Panc1 (cell line): ENCODE results near the gene SLC2A4RG. TPM values are rescaled to one million over a fixed set of nuclear protein-coding genes. Genes with fewer than 3 reads are reported as not detected.

Experiments
- ATAC-seq: fragments of 200-7000 bp; cut with Tn5 transposase; 2 replicates; pipeline ENCODE4 v1.9.1; 2020; ENCODE audit warnings: mild to moderate bottlenecking, moderate library complexity
- BruUV-seq: library from RNA; stranded (reverse); fragments of 400-500 nt; replicated peaks from 2 replicates; lab custom pipeline; 2021; lab: Mats Ljungman, UMichigan
- CTCF ChIA-PET: fragments of 300-600 bp; sonication (Branson Sonifier 250); formaldehyde crosslinking; loops from one replicate; lab custom pipeline; 2022; ENCODE audit warnings: antibody characterized with exemption; lab: Charles Lee
- POLR2A ChIA-PET: fragments of 300-600 bp; sonication (Branson Sonifier 250); formaldehyde crosslinking; loops from one replicate; lab custom pipeline; 2022; ENCODE audit warnings: antibody characterized with exemption; lab: Charles Lee
- DNase-seq: peaks from one replicate; pipeline ENCODE4 v3.0.0-alpha.2; 2010; ENCODE audit warnings: low read depth, low spot score
- H3K27ac ChIP-seq: 2 replicates; pipeline ENCODE4 v1.5.1; 2011; ENCODE audit warnings: mild to moderate bottlenecking, low read length, inconsistent platforms
- H3K27me3 ChIP-seq: fragments of 200-500 bp; sonication (Bioruptor generic); 2 replicates; pipeline ENCODE4 v1.6.0; 2014; ENCODE audit warnings: low read length, inconsistent platforms; ENCODE audit not compliant: control insufficient read depth, insufficient read depth
- H3K36me3 ChIP-seq: fragments of 200-500 bp; sonication (Bioruptor generic); 2 replicates; pipeline ENCODE4 v1.5.1; 2014; ENCODE audit warnings: inconsistent platforms, mild to moderate bottlenecking, low read length, moderate library complexity; ENCODE audit not compliant: control insufficient read depth, insufficient read depth
- H3K4me1 ChIP-seq: 2 replicates; pipeline ENCODE4 v1.5.1; 2011; ENCODE audit warnings: inconsistent platforms, mild to moderate bottlenecking, low read length, moderate library complexity; ENCODE audit not compliant: control insufficient read depth, insufficient read depth
- H3K4me3 ChIP-seq, 2 experiments: 2 replicates each; pipeline ENCODE4 v1.5.1; 2011 to 2012; ENCODE audit warnings: low read depth in 2 of 2, low read length in 2 of 2, mild to moderate bottlenecking in 2 of 2, inconsistent platforms in 1 of 2, moderate library complexity in 1 of 2
- H3K9me3 ChIP-seq: fragments of 200-500 bp; sonication (Bioruptor generic); 2 replicates; pipeline ENCODE4 v1.5.1; 2014; ENCODE audit warnings: low read depth, mild to moderate bottlenecking, inconsistent platforms, low read length, moderate library complexity; ENCODE audit not compliant: control insufficient read depth, insufficient read depth
- POLR2AphosphoS5 ChIP-seq: IDR thresholded peaks from 2 replicates; pipeline ENCODE4 v1.6.1; 2012; ENCODE audit warnings: mild to moderate bottlenecking, low read depth, low read length, moderate library complexity
- REST ChIP-seq, 2 experiments: IDR thresholded peaks; 2 replicates each; pipeline ENCODE4 v1.6.1; 2011 to 2012; ENCODE audit warnings: low read depth in 2 of 2, control low read depth in 1 of 2, low read length in 1 of 2, mild to moderate bottlenecking in 1 of 2, moderate library complexity in 1 of 2; ENCODE audit not compliant: insufficient read depth in 1 of 2
- SIN3A ChIP-seq: IDR thresholded peaks from 2 replicates; pipeline ENCODE4 v1.6.1; 2012; ENCODE audit warnings: low read depth, mild to moderate bottlenecking, low read length, moderate library complexity, borderline replicate concordance; ENCODE audit not compliant: insufficient read depth
- TCF7L2 ChIP-seq: IDR thresholded peaks from 2 replicates; pipeline ENCODE4 v1.6.1; 2011; ENCODE audit warnings: mild to moderate bottlenecking, low read depth, low read length, inconsistent platforms
- in situ Hi-C: cut with HindIII; loops from 2 replicates; pipeline ENCODE4 v1.10.0; 2016; ENCODE audit warnings: low sequenced_read_pairs, low pct_unique_long_range_greater_than_20kb
- intact Hi-C: fragments of 100-400 bp; cut with micrococcal nuclease; formaldehyde crosslinking; loops from one replicate; pipeline ENCODE4 v1.10.0; 2022; ENCODE audit not compliant: unreplicated experiment
- total RNA-seq: library from RNA; stranded (reverse); gene quantifications from one replicate; pipeline ENCODE4 v1.2.1, GENCODE V29; 2021; ENCODE audit not compliant: unreplicated experiment
- TF ChIP-seq, protein P1 (sequence below): fragments of 450-650 bp; IDR thresholded peaks from 2 replicates; pipeline ENCODE4 v1.5.1; 2017; ENCODE audit warnings: mild to moderate bottlenecking

SLC2A4RG gene
- total RNA-seq, 1 experiment from 2014 or later: 166 TPM

- TF ChIP-seq, protein P1, sequence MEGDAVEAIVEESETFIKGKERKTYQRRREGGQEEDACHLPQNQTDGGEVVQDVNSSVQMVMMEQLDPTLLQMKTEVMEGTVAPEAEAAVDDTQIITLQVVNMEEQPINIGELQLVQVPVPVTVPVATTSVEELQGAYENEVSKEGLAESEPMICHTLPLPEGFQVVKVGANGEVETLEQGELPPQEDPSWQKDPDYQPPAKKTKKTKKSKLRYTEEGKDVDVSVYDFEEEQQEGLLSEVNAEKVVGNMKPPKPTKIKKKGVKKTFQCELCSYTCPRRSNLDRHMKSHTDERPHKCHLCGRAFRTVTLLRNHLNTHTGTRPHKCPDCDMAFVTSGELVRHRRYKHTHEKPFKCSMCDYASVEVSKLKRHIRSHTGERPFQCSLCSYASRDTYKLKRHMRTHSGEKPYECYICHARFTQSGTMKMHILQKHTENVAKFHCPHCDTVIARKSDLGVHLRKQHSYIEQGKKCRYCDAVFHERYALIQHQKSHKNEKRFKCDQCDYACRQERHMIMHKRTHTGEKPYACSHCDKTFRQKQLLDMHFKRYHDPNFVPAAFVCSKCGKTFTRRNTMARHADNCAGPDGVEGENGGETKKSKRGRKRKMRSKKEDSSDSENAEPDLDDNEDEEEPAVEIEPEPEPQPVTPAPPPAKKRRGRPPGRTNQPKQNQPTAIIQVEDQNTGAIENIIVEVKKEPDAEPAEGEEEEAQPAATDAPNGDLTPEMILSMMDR: no peak
- TF ChIP-seq SIN3A: no peak
- no peak for TF ChIP-seq POLR2AphosphoS5
- no peak for TF ChIP-seq REST (IDR thresholded peaks at IDR 0.05; ENCODE audit: insufficient read depth in 1 of 2, low read depth in 2 of 2, low read length in 1 of 2)
- TF ChIP-seq TCF7L2: no peak
- no peaks in the 10 kb centered on the region; the same call in 1 of the 2 replicates for H3K36me3 ChIP-seq
- no peaks in the 10 kb centered on the region for H3K27me3 ChIP-seq
- no peaks in the 10 kb centered on the region for H3K9me3 ChIP-seq
- no peak overlapping the region for H3K27ac ChIP-seq
- peaks cover 16% of the 10 kb centered on the region for H3K4me1 ChIP-seq
- in situ Hi-C loops (no loop called here), intact Hi-C loops (no loop called here)
- BruUV-seq: no TSS peak
- DNase-seq: no peak
- no peak for ATAC-seq
- H3K4me3 ChIP-seq: no peak overlapping the region
- ChIA-PET POLR2A (no interaction called here), CTCF (no interaction called here)
Observed at GRCh38 chr20:63745424-63745805, 5.8 kb downstream of the SLC2A4RG start.

DNA sequence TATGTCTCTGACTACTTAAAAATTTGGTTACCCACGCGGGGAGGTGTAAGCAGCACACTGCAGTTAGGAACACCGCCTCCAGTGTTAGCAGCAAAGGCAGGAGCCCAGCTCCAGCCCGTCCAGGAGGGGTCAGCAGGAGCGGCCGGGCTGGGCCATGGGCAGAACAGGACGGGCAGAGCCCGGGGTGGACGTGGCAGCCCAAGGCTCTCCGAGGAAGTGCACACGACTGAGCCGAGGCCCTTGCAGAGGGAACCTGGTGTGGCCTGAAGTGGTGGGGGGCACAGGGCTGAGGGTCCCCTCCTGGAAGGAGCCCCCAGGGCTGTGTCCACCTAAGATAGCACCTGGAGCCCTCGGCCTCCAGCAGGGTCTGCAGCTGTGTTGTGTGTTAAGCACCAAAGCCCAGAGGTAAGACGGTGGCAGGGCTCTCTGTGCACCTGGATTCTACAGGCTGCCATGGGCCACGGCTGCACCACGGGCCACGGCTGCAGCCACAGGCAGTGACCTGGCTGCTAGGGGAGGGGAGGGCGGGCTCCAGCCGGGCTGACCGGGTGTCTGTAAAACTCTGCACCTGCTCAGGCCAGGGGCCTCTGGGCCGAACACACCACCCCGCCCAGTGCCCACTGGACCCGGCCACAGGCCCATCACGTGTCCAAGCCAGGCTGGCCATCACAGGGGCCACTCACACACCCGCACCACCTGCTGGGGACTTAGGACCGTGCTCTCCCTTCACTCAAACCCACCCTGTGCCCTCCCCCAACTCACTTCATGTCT lies 6.6 kb downstream of the SLC2A4RG start:
- no peak overlapping the region for H3K27ac ChIP-seq
- H3K4me3 ChIP-seq: no peak overlapping the region
- no peaks in the 10 kb centered on the region for H3K27me3 ChIP-seq
- no peak for ATAC-seq
- intact Hi-C loops: no loop called here
- TF ChIP-seq TCF7L2 (no peak), REST (IDR thresholded peaks at IDR 0.05; ENCODE audit: insufficient read depth in 1 of 2, low read depth in 2 of 2, low read length in 1 of 2) (no peak), POLR2AphosphoS5 (no peak), SIN3A (no peak)
- TF ChIP-seq, protein P1: no peak
- BruUV-seq: no TSS peak
- in situ Hi-C loops: no loop called here
- H3K36me3 ChIP-seq: no peaks in the 10 kb centered on the region; the same call in 1 of the 2 replicates
- no peaks in the 10 kb centered on the region for H3K9me3 ChIP-seq
- H3K4me1 ChIP-seq: peaks cover 13% of the 10 kb centered on the region
- no peak for DNase-seq
- POLR2A ChIA-PET: no interaction called here
- CTCF ChIA-PET: no interaction called here
